MM.1S (cell line): ENCODE results near the gene DDTL.
A peak's percentile ranks its signal among the peaks of the same experiment; 100 is the strongest.

Experiments used
- DNase-seq: peaks from one replicate; pipeline ENCODE4 v3.0.0-alpha.2; 2015
- H2AFZ ChIP-seq: fragments of 300-600 bp; sonication (generic); 2 replicates; pipeline ENCODE4 v1.6.0; 2016; ENCODE audit warnings: antibody characterized with exemption, low read length
- H3F3A ChIP-seq: fragments of 300-600 bp; sonication (generic); 2 replicates; pipeline ENCODE4 v1.6.1; 2016; ENCODE audit warnings: mild to moderate bottlenecking, antibody characterized with exemption, low read length, moderate library complexity, mixed read lengths; ENCODE audit not compliant: insufficient read depth
- H3K27ac ChIP-seq: fragments of 300-600 bp; sonication (generic); 2 replicates; pipeline ENCODE4 v1.5.1; 2016; ENCODE audit warnings: mild to moderate bottlenecking, low read length
- H3K27me3 ChIP-seq: fragments of 300-600 bp; sonication (generic); replicated peaks from 2 replicates; pipeline ENCODE4 v1.6.0; 2016; ENCODE audit warnings: low read length; ENCODE audit not compliant: insufficient read depth
- H3K36me3 ChIP-seq: fragments of 300-600 bp; sonication (generic); replicated peaks from 2 replicates; pipeline ENCODE4 v1.6.1; 2016; ENCODE audit warnings: mild to moderate bottlenecking, low read length, mixed read lengths; ENCODE audit not compliant: insufficient read depth
- H3K4me1 ChIP-seq: fragments of 300-600 bp; sonication (generic); 2 replicates; pipeline ENCODE4 v1.6.1; 2016; ENCODE audit warnings: low read length, mixed read lengths
- H3K4me2 ChIP-seq: fragments of 300-600 bp; sonication (generic); 2 replicates; pipeline ENCODE4 v1.6.0; 2016; ENCODE audit warnings: low read depth, low read length
- H3K4me3 ChIP-seq: fragments of 300-600 bp; sonication (generic); 2 replicates; pipeline ENCODE4 v1.5.1; 2016; ENCODE audit warnings: low read length, mixed read lengths
- H3K79me2 ChIP-seq: fragments of 300-600 bp; sonication (generic); 2 replicates; pipeline ENCODE4 v1.6.1; 2016; ENCODE audit warnings: mixed run types, low read length, mixed read lengths
- H3K9ac ChIP-seq: fragments of 300-600 bp; sonication (generic); 2 replicates; pipeline ENCODE4 v1.6.1; 2016; ENCODE audit warnings: low read length, mixed read lengths
- H3K9me2 ChIP-seq: fragments of 300-600 bp; sonication (generic); replicated peaks from 2 replicates; pipeline ENCODE4 v1.6.1; 2016; ENCODE audit warnings: mild to moderate bottlenecking, low read length, mixed read lengths; ENCODE audit not compliant: insufficient read depth
- H3K9me3 ChIP-seq: fragments of 300-600 bp; sonication (generic); replicated peaks from 2 replicates; pipeline ENCODE4 v1.6.1; 2016; ENCODE audit warnings: mild to moderate bottlenecking, low read length, mixed read lengths; ENCODE audit not compliant: insufficient read depth
- H4K20me1 ChIP-seq: fragments of 300-600 bp; sonication (generic); 2 replicates; pipeline ENCODE4 v1.6.1; 2016; ENCODE audit warnings: mild to moderate bottlenecking, low read length, moderate library complexity, mixed read lengths; ENCODE audit not compliant: insufficient read depth
- EZH2 ChIP-seq: fragments of 300-600 bp; sonication (generic); optimal IDR thresholded peaks from 2 replicates; pipeline ENCODE3; 2017; ENCODE audit warnings: low read depth, mild to moderate bottlenecking, antibody characterized with exemption, low read length, mixed read lengths
- EZH2phosphoT487 ChIP-seq: fragments of 300-600 bp; sonication (generic); IDR thresholded peaks from 2 replicates; pipeline ENCODE4 v1.6.1; 2018; ENCODE audit warnings: antibody characterized with exemption, low read length
- TF ChIP-seq, protein P1 (sequence below): fragments of 300-600 bp; sonication (generic); IDR thresholded peaks from 2 replicates; pipeline ENCODE4 v1.5.1; 2016; ENCODE audit warnings: antibody characterized with exemption, low read length, mixed read lengths

Gene DDTL

DNA sequence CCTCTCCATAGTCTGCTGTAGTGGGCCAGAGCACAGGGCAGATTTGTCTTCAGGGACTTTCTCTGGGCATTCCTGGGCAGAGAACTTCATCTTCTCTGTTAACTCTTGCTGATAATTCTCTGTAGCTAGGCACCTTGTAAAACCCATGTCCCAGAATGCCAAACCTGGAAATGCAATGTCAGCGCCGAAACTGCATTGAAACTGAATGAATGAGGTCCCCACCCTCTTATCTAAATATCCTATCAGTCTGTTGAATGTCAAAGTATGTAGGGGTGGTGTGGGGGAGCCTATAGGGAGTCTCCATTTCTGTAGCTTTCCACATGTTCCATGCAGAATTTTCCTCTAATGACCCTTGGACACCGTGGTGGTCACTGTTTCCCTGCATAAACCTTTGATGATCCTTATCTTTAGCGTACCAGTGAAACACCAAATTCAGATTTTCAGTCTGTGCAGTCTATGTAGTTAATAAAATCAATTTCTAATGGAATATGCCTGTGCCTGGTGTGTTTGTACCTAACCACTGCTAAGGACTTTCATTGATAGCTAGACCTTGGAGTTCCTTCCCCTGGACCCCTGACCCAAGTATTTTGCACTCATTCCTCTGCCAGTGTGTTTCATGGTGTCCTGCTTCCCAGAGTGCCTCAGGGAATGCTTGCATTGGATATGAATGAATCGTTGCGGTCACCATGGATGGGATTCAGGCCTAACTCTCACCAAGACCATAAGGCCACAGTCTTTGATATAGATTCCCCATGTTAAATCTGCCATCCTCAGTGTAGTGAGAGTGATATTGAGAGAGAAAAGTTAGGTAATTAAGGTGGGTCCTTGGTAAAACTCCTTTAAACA lies 41.9 kb downstream of the DDTL start:
- 0 out of 2 replicates have a peak overlapping the region, but pooled peaks have one; percentile 14 for H2AFZ ChIP-seq
- H3K9ac ChIP-seq: no peak overlapping the region

DNA sequence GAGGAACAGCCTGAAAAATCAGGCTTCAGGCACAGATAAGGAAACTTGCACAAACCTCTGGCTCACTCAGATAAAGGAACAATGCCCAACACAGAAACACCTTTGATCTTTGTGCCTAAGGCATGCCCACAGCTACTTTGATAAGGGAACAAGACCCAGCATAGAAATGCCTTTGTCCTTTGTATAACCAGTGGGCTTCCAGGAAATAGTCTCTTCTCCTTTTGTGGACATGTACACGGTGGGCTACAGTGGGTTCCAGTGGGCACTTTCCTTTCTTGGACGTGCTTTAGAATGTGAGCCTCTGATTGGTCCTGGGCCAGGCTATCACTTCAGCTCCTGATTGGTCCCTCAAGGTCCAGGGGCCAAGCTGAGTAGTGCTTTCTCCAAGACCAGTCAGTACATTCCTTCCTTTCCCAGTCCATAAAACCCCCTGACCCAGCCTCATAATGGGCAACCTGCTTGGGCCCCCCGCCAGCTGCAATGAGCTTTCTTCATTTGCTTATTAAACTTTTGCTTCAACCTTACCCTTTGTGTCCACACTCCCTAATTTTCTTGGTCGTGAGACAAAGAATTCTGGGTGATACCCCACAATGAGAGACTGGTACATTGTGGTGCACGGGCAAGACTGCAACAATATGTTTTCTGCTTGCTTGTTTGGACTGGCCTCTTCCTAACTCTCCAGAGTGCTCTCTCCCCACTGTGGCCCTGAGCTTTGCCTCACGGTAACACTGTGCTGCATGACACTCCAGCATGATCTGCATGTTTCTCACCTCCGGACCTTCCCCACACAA lies 42.7 kb downstream of the DDTL start:
- Histone ChIP-seq H3K27me3 (no peaks in the 10 kb centered on the region), H3K27ac (no peak overlapping the region), H3K79me2 (peaks cover 32% of the 10 kb centered on the region), H3K36me3 (no peaks in the 10 kb centered on the region), H3K9me2 (no peaks in the 10 kb centered on the region), H3K4me3 (no peak overlapping the region), H3K9ac (no peak overlapping the region), H3K9me3 (no peaks in the 10 kb centered on the region), H2AFZ (no peak overlapping the region), H3F3A (peaks cover 9% of the 10 kb centered on the region; the same call in 1 of the 2 replicates), H3K4me1 (peaks cover 14% of the 10 kb centered on the region; the same call in 1 of the 2 replicates), H3K4me2 (no peak overlapping the region), H4K20me1 (no peaks in the 10 kb centered on the region)
- TF ChIP-seq EZH2 (no peak), EZH2phosphoT487 (no peak)
- TF ChIP-seq, protein P1, sequence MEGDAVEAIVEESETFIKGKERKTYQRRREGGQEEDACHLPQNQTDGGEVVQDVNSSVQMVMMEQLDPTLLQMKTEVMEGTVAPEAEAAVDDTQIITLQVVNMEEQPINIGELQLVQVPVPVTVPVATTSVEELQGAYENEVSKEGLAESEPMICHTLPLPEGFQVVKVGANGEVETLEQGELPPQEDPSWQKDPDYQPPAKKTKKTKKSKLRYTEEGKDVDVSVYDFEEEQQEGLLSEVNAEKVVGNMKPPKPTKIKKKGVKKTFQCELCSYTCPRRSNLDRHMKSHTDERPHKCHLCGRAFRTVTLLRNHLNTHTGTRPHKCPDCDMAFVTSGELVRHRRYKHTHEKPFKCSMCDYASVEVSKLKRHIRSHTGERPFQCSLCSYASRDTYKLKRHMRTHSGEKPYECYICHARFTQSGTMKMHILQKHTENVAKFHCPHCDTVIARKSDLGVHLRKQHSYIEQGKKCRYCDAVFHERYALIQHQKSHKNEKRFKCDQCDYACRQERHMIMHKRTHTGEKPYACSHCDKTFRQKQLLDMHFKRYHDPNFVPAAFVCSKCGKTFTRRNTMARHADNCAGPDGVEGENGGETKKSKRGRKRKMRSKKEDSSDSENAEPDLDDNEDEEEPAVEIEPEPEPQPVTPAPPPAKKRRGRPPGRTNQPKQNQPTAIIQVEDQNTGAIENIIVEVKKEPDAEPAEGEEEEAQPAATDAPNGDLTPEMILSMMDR: no peak
- DNase-seq: no peak

More for the DNA sequence above, 41.9 kb downstream of the DDTL start:
- Histone ChIP-seq H3F3A (peaks cover 9% of the 10 kb centered on the region; the same call in 1 of the 2 replicates), H3K79me2 (peaks cover 24% of the 10 kb centered on the region), H4K20me1 (no peaks in the 10 kb centered on the region), H3K9me2 (no peaks in the 10 kb centered on the region), H3K27me3 (no peaks in the 10 kb centered on the region), H3K4me1 (peaks cover 14% of the 10 kb centered on the region; the same call in 1 of the 2 replicates), H3K36me3 (no peaks in the 10 kb centered on the region), H3K4me3 (no peak overlapping the region), H3K27ac (no peak overlapping the region), H3K9me3 (no peaks in the 10 kb centered on the region), H3K4me2 (no peak overlapping the region)
- no peak for DNase-seq
- TF ChIP-seq EZH2: no peak
- TF ChIP-seq, protein P1: no peak
- TF ChIP-seq EZH2phosphoT487: no peak

- H3K4me2 ChIP-seq: no peak overlapping the region
- H3K36me3 ChIP-seq: no peaks in the 10 kb centered on the region
- H4K20me1 ChIP-seq: no peaks in the 10 kb centered on the region
- H3K9ac ChIP-seq: no peak overlapping the region
- no peak overlapping the region for H2AFZ ChIP-seq
- TF ChIP-seq, protein P1: no peak
- TF ChIP-seq EZH2: no peak
- no peak overlapping the region for H3K4me3 ChIP-seq
- H3K27me3 ChIP-seq: no peaks in the 10 kb centered on the region
- peaks cover 9% of the 10 kb centered on the region; the same call in 1 of the 2 replicates for H3F3A ChIP-seq
- no peak overlapping the region for H3K27ac ChIP-seq
- peaks cover 38% of the 10 kb centered on the region for H3K79me2 ChIP-seq
- peaks cover 14% of the 10 kb centered on the region; the same call in 1 of the 2 replicates for H3K4me1 ChIP-seq
- H3K9me2 ChIP-seq: no peaks in the 10 kb centered on the region
- no peaks in the 10 kb centered on the region for H3K9me3 ChIP-seq
- no peak for DNase-seq
Measured at GRCh38 chr22:24010018-24010391, 43.3 kb downstream of the DDTL start.
